GM18511 (cell line): Measurements from ENCODE around the gene FNDC8.
"Not testable (repeated sequence)": the region's sequence is repeated elsewhere in the genome, so short reads cannot be mapped to it uniquely, and the experiment has no call there.

Source experiments
- ATAC-seq: cut with Tn5 transposase; IDR thresholded peaks from one replicate; pipeline ENCODE4 v1.9.1; 2021; ENCODE audit warnings: mild to moderate bottlenecking, moderate library complexity; ENCODE audit not compliant: unreplicated experiment

Gene FNDC8

GRCh38 chr17:35094902-35095301 is 26.5 kb upstream of the FNDC8 start:
- no peak for ATAC-seq

- no peak for ATAC-seq
Observed at GRCh38 chr17:35095741-35096140, 25.7 kb upstream of the FNDC8 start.

- no peak for ATAC-seq
Observed at GRCh38 chr17:35097776-35098175, 23.6 kb upstream of the FNDC8 start.

DNA sequence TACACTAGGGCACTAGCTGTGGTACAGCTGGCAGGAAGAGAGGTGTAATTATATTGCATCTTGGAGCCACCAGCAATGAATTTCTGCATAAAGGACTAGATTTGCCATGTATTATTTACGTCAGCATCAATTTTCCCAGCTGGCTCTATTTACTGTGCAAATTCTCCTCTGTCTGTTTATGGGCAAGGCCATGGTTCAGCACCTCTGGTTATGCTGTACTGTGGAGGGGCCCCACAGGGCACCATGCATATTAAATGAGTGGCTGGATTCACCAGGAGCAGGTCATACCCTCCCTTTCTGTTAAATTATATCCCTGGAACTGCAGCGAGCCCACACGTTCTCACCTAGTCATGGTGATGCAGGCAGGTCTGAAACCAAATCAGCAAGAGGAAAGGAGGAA is 21.5 kb upstream of the FNDC8 start:
- no peak for ATAC-seq

DNA sequence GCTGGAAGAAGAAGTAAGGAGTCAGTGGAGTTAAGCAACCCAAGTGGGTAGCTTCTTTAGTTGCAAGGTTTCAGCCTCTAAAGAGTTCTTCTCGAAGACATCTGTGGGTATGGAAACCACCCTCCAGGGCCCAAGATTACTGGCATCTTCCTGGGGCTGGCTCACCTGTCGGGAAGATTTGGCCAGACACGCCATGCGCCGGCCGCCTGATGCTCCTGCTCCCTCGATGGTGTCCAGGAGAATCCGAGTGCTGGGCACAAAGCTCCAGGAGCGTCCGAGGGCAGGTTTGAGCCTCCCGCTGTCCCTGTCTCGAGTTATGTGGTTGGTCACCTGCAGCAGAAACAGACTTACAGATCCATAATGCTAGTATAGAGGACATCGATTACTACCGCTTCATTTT is 20.4 kb upstream of the FNDC8 start:
- ATAC-seq = no peak

- ATAC-seq = no peak
Observed at GRCh38 chr17:35101725-35102124, 19.7 kb upstream of the FNDC8 start.

- no peak for ATAC-seq
Observed at GRCh38 chr17:35103271-35103670, 18.1 kb upstream of the FNDC8 start.

GRCh38 chr17:35104844-35105450 is 16.5 kb upstream of the FNDC8 start:
- ATAC-seq = no peak

DNA sequence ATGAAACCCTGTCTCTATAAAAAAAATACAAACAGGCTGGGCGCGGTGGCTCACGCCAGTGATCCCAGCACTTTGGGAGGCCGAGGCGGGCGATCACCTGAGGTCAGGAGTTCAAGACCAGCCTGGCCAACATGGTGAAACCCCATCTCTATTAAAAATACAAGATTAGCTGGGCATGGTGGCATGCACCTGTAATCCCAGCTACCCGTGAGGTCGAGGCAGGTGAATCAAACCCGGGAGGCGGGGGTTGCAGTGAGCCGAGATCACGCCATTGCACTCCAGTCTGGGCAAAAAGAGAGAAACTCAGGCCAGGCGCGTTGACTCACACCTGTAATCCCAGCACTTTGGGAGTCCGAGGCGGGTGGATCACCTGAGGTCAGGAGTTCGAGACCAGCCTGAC is 10.6 kb upstream of the FNDC8 start:
- ATAC-seq = not testable (repeated sequence)

GRCh38 chr17:35116845-35117244 is 4.6 kb upstream of the FNDC8 start:
- ATAC-seq = no peak

- no peak for ATAC-seq
Observed at GRCh38 chr17:35117984-35118383, 3.4 kb upstream of the FNDC8 start.

- peak; percentile 90 for ATAC-seq
Observed at GRCh38 chr17:35119370-35120165, 1.8 kb upstream of the FNDC8 start, which contains the start of gene RAD51D. Gene RAD51D, minus strand, starts transcription at chr17:35119860. Its CDS starts 247 bp downstream, at chr17:35119613.

GRCh38 chr17:35127751-35128514 is 6.5 kb downstream of the FNDC8 start:
- no peak for ATAC-seq

GRCh38 chr17:35129154-35129972 is 7.9 kb downstream of the FNDC8 start:
- ATAC-seq = no peak

GRCh38 chr17:35129973-35130351 is 8.5 kb downstream of the FNDC8 start:
- no peak for ATAC-seq

DNA sequence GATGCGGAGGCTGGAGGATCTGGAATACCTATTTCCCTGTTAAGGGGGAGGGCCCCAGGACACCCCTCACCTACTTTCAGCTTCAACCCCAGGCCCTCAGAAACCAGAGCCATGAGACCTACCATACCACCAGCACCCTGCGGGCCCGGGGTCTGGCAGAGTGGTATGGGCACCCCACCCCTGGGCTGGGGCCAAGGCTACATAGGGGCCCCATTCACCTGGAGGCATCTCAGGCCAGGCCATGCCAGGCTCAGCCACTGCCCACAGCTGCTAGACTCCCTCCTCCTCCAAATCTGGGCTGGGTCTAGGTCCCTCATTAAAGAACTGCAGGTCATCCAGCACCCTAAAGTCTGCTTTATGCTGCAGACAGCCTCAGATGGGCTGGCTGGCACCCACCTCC is 9.0 kb downstream of the FNDC8 start:
- ATAC-seq = no peak

GRCh38 chr17:35132099-35132498 is 10.7 kb downstream of the FNDC8 start:
- no peak for ATAC-seq

DNA sequence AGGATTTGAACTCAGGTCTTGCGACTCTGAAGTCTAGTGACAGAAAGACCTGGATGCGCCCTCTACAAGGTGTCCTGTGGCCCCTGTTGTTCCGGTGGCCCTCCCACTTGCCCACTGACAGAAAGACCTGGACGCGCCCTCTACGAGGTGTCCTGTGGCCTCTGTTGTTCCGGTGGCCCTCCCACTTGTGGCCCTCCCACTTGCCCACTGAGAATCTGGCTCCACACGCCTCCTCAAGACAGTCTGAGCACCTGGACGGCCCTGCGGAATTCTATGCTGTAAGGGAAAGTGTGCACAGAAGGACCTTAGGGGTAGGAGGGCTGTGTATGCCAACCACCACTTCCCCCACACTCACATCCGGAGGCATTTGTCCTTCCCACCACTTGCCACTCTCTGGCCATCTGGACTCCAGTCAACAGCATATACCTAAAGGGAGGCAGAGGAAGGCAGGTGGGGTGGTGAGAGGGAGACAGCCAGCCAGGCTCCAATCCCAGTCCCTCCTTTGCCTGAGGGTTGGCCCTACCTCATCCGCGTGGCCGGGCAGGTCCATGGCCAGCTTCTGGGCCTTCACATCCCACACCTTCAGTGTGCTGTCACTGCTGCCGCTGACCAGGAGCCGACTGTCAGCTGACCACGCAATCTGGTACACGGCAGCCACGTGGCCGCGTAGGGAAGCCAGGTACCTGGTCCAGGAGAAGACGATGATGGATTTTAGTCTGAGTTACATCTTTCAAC is 11.6 kb downstream of the FNDC8 start:
- ATAC-seq = no peak

GRCh38 chr17:35135322-35135721 is 13.9 kb downstream of the FNDC8 start:
- ATAC-seq = no peak

DNA sequence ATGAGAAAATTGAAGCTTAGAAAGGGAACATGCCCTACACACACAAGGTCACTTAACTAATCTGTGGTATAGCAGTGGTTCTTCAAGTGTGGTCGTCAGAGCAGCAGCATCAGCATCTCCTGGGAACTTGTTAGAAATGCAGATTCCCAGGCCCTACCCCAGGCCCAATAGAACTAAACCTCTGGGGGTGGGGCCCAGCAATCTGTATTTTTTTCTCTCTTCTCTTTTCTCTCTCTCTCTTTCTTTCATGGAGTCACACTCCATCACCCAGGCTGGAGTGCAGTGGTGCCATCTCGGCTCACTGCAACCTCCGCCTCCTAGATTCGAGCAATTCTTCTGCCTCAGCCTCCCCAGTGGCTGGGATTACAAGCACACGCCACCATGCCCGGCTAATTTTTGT is 16.8 kb downstream of the FNDC8 start:
- no peak for ATAC-seq
